ENCODE measurements around the gene PSMF1. TPM values are rescaled to one million over a fixed set of nuclear protein-coding genes. Genes with fewer than 3 reads are reported as not detected.

PSMF1 gene
- total RNA-seq, 1 experiment from 2014 or later, result 166 TPM

DNA sequence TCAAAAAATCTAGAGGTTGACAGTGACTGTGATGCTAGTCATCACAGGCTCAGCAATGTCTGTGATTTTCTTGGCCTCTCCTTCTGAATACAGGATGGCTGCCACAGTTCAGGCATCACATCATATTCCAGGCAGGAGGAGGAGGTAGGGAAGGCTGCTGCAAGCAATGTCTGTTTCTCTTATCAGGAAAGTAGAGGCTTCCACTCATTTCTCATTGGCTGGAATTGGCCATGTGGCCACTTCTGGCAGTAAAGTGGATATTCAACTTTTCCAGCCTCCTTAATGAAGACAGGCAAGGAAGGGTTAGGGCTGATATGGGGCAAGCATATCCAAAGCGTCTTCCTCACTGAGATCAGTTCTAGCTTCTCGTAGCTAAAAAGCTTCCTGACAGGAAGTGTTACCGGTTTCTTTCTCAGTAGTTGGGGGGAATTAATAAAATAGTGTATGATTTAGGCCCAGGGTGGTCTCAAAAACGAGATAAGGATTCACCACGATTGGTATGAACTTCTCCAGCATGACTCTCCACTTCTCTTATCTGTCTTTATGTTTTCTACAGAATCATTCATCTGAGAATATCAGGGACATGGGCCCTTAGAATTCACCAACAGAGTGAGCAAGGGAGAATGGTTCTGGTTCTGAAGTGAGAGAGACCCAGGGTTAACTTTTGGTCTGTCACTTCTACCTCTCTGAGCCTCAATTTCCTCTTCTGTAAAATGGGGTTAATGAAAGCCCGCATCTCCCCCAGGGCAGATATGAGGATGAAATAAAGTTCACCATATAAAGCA, 32.7 kb upstream of the PSMF1 start:
- intact Hi-C loops (cut with micrococcal nuclease; ENCODE audit: unreplicated experiment), result no loop called here
- no peak for DNase-seq
- H3K4me2 ChIP-seq, result no peak overlapping the region
- peaks cover 30% of the 10 kb centered on the region; the same call in 1 of the 2 replicates for H3K27me3 ChIP-seq (ENCODE audit: insufficient read depth, low read depth)
- H3F3A ChIP-seq (ENCODE audit: insufficient read depth, low read depth), result no peaks in the 10 kb centered on the region
- no peaks in the 10 kb centered on the region for H4K20me1 ChIP-seq (ENCODE audit: insufficient read depth)
- no peaks in the 10 kb centered on the region for H3K36me3 ChIP-seq (ENCODE audit: low read depth)
- POLR2A ChIA-PET (ENCODE audit: unreplicated experiment), result interaction anchor here (0.7 kb wide), 1 partner anchor 21 kb away, joined by 4 read pairs; no protein-coding TSS in a partner anchor
- no peak for TF ChIP-seq EZH2 (IDR thresholded peaks at IDR 0.05; ENCODE audit: low read depth)
- TF ChIP-seq, protein P1, sequence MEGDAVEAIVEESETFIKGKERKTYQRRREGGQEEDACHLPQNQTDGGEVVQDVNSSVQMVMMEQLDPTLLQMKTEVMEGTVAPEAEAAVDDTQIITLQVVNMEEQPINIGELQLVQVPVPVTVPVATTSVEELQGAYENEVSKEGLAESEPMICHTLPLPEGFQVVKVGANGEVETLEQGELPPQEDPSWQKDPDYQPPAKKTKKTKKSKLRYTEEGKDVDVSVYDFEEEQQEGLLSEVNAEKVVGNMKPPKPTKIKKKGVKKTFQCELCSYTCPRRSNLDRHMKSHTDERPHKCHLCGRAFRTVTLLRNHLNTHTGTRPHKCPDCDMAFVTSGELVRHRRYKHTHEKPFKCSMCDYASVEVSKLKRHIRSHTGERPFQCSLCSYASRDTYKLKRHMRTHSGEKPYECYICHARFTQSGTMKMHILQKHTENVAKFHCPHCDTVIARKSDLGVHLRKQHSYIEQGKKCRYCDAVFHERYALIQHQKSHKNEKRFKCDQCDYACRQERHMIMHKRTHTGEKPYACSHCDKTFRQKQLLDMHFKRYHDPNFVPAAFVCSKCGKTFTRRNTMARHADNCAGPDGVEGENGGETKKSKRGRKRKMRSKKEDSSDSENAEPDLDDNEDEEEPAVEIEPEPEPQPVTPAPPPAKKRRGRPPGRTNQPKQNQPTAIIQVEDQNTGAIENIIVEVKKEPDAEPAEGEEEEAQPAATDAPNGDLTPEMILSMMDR (conservative IDR thresholded peaks at IDR 0.05), result no peak
- CTCF ChIA-PET, result no interaction called here
- H3K9me2 ChIP-seq (ENCODE audit: insufficient read depth), result no peaks in the 10 kb centered on the region
- H3K79me2 ChIP-seq (ENCODE audit: low read depth), result no peaks in the 10 kb centered on the region
- H2AFZ ChIP-seq, result no peak overlapping the region
- H3K9me3 ChIP-seq (ENCODE audit: insufficient read depth, low read depth), result no peaks in the 10 kb centered on the region
- H3K4me3 ChIP-seq, result no peak overlapping the region
- H3K27ac ChIP-seq, result no peak overlapping the region
- BruUV-seq (replicated peaks), result no TSS peak
- no peaks in the 10 kb centered on the region for H3K4me1 ChIP-seq (replicated peaks; ENCODE audit: insufficient read depth)

GRCh38 chr20:1086277-1087213, 31.9 kb upstream of the PSMF1 start:
- Histone ChIP-seq H3K4me3 (no peak overlapping the region), H3K27ac (no peak overlapping the region), H3K27me3 (ENCODE audit: insufficient read depth, low read depth) (peaks cover 30% of the 10 kb centered on the region; the same call in 1 of the 2 replicates), H3K79me2 (ENCODE audit: low read depth) (no peaks in the 10 kb centered on the region), H3K4me1 (replicated peaks; ENCODE audit: insufficient read depth) (no peaks in the 10 kb centered on the region), H3F3A (ENCODE audit: insufficient read depth, low read depth) (no peaks in the 10 kb centered on the region), H3K9me2 (ENCODE audit: insufficient read depth) (no peaks in the 10 kb centered on the region), H4K20me1 (ENCODE audit: insufficient read depth) (no peaks in the 10 kb centered on the region), H2AFZ (no peak overlapping the region), H3K9me3 (ENCODE audit: insufficient read depth, low read depth) (no peaks in the 10 kb centered on the region), H3K36me3 (ENCODE audit: low read depth) (no peaks in the 10 kb centered on the region), H3K4me2 (no peak overlapping the region)
- TF ChIP-seq EZH2 (IDR thresholded peaks at IDR 0.05; ENCODE audit: low read depth), result no peak
- TF ChIP-seq, protein P1 (conservative IDR thresholded peaks at IDR 0.05), result no peak
- no TSS peak for BruUV-seq (replicated peaks)
- ChIA-PET CTCF (no interaction called here), POLR2A (ENCODE audit: unreplicated experiment) (no interaction called here)
- intact Hi-C loops (cut with micrococcal nuclease; ENCODE audit: unreplicated experiment), result no loop called here
- DNase-seq, result no peak

DNA sequence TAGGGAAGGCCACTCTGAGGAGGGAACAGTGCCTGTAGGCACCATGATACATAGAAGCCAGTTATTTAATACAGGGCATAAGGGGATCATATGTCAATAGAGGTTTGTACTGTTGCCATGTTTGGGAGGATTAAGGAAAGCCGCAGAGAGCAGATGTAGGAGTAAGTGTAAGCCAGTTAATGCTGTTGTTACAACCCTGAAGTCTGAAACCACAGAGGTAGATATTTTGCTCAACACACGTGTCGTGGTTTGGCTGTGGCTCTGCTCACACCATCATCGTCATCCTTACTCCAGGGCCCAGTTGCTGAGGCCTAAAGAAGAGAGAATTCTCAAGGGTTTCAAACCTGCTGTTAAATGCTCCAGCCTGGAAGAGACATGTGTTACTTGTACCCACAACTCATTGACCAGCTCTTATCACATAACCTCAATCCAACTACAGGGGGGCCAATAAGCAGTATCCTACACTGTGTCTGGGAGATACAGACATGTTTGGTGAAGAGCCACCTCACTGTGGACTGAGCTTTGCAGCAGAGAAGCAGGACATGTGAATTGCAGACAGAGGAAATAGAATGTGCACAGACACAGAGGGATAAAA, 31.0 kb upstream of the PSMF1 start:
- Histone ChIP-seq H3K27me3 (ENCODE audit: insufficient read depth, low read depth) (peaks cover 35% of the 10 kb centered on the region; the same call in 1 of the 2 replicates), H3K4me2 (no peak overlapping the region), H3K9me3 (ENCODE audit: insufficient read depth, low read depth) (no peaks in the 10 kb centered on the region), H3K4me1 (replicated peaks; ENCODE audit: insufficient read depth) (no peaks in the 10 kb centered on the region), H3K79me2 (ENCODE audit: low read depth) (no peaks in the 10 kb centered on the region), H3K9me2 (ENCODE audit: insufficient read depth) (no peaks in the 10 kb centered on the region), H3K4me3 (no peak overlapping the region), H4K20me1 (ENCODE audit: insufficient read depth) (no peaks in the 10 kb centered on the region), H3K36me3 (ENCODE audit: low read depth) (no peaks in the 10 kb centered on the region), H2AFZ (no peak overlapping the region), H3K27ac (no peak overlapping the region), H3F3A (ENCODE audit: insufficient read depth, low read depth) (no peaks in the 10 kb centered on the region)
- TF ChIP-seq EZH2 (IDR thresholded peaks at IDR 0.05; ENCODE audit: low read depth), result no peak
- TF ChIP-seq, protein P1 (conservative IDR thresholded peaks at IDR 0.05), result no peak
- POLR2A ChIA-PET (ENCODE audit: unreplicated experiment), result no interaction called here
- CTCF ChIA-PET, result no interaction called here
- intact Hi-C loops (cut with micrococcal nuclease; ENCODE audit: unreplicated experiment), result no loop called here
- no TSS peak for BruUV-seq (replicated peaks)
- no peak for DNase-seq

Data from PC-9 (cell line).